Astrocyte of the cerebellum (primary cell): ENCODE results near the gene ANAPC16.

ENCODE experiments used
- DNase-seq: peaks from one replicate; pipeline ENCODE4 v3.0.0-alpha.2; 2011; ENCODE audit warnings: low read depth
- H3K4me3 ChIP-seq: 2 replicates; pipeline ENCODE4 v1.5.1; 2011; ENCODE audit warnings: mild to moderate bottlenecking, low read depth, low read length, moderate library complexity
- in situ Hi-C: cut with HindIII; loops from 2 replicates; pipeline ENCODE4 v1.10.0; 2017; ENCODE audit warnings: low sequenced_read_pairs
- TF ChIP-seq, protein P1 (sequence below): IDR thresholded peaks from 2 replicates; pipeline ENCODE4 v1.5.1; 2012; ENCODE audit warnings: low read length, low read depth, moderate library complexity, mild to moderate bottlenecking; ENCODE audit errors: missing control alignments

Gene ANAPC16

DNA sequence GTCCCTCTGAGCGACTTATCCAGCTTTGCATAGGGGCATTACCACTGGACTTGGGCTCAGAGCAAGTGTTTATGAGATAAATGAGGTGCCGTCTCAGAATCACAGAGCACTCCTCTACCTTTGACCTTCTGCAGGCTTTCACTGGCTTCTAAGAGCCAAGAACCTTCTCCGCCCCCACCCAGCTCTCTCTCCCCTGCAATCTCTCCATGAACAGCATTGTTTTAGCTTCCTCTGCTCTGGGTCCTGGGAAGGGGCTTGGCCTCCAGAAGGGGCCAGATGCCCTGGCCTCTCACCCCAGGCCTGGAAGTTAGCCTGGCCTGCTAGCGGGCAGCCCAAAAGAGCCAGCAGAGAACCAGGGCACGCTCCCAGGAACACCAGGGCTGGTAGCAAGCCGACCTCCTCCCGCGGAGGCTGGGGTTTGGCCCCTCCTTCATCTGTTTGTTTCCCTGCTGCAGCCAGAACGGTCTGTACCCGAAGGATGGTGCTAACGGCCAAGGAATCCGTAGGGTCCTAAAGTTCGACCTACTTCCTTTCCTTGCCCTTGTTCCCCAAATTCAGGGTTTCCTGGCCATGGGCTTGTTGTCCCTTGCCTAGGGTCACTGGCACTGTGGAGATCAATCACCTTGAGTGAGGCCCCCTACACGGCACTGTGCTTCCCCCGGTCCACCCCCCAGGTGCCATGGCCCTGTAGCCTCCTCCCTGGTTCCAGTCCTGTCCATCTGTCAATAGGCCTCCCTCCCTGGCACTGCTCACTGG is 39.2 kb downstream of the ANAPC16 start:
- in situ Hi-C loops: no loop called here
- no peak overlapping the region for H3K4me3 ChIP-seq
- no peak for DNase-seq
- TF ChIP-seq, protein P1, sequence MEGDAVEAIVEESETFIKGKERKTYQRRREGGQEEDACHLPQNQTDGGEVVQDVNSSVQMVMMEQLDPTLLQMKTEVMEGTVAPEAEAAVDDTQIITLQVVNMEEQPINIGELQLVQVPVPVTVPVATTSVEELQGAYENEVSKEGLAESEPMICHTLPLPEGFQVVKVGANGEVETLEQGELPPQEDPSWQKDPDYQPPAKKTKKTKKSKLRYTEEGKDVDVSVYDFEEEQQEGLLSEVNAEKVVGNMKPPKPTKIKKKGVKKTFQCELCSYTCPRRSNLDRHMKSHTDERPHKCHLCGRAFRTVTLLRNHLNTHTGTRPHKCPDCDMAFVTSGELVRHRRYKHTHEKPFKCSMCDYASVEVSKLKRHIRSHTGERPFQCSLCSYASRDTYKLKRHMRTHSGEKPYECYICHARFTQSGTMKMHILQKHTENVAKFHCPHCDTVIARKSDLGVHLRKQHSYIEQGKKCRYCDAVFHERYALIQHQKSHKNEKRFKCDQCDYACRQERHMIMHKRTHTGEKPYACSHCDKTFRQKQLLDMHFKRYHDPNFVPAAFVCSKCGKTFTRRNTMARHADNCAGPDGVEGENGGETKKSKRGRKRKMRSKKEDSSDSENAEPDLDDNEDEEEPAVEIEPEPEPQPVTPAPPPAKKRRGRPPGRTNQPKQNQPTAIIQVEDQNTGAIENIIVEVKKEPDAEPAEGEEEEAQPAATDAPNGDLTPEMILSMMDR: no peak

- no peak for DNase-seq
- H3K4me3 ChIP-seq: no peak overlapping the region
- in situ Hi-C loops: no loop called here
- TF ChIP-seq, protein P1: no peak
Observed at GRCh38 chr10:72255977-72256729, 40.3 kb downstream of the ANAPC16 start.

GRCh38 chr10:72257051-72257892 is 41.5 kb downstream of the ANAPC16 start:
- DNase-seq: no peak
- in situ Hi-C loops: no loop called here
- no peak overlapping the region for H3K4me3 ChIP-seq
- TF ChIP-seq, protein P1: no peak

DNA sequence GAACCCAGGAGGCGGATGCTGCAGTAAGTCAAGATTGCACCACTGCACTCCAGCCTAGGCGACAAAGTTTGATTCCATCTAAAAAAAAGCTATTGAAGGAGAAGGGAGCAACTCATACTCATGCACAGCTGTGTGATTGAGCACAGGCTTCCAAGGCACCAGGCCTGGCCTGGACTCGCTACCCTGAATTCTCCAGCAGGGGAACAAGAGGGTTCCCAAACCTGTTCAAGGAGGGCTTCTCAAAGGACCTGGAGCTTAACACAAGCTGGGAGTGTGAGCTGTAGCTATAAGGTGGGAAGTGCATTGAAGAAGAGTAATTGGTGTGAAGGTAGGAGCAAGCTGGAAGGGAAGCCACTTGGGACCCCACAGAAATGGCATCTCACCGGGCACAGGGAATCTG is 42.8 kb downstream of the ANAPC16 start:
- TF ChIP-seq, protein P1: no peak
- no peak for DNase-seq
- in situ Hi-C loops: no loop called here
- no peak overlapping the region for H3K4me3 ChIP-seq

DNA sequence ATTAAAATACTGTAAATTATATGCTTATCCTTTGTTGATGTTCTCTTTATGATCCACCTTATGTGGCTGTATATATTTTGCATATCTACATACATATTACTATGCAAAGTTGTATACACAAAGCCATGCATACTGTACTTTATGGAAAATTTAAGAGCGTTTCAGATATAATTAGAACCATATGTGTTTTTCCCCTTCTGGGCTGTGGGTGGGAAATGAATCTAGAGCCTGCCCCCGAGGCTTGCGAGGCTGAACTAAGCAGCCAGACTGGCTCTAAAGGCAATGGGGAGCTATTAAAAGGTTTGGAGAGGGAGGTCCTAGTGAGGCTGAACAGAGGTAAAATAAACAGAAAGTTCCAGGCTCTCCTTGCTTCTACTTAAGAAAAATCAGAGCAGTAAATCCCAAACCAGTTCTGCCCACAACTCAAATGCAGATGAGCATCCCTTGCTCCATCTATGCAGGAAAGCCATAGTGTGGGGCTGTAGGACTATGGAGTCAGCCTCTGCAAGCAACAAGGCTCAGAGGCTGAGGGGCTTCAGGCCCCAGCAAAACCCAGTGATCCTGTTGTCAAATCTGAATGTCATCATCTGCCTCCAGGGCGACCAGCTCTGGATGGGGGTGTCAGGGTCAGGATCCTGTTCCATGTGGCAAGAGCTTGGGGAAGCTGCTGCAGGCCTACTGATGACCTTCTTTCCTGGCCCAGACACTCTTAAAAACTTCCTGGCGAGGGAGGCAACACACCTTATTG is 43.9 kb downstream of the ANAPC16 start:
- no peak for DNase-seq
- H3K4me3 ChIP-seq: no peak overlapping the region
- TF ChIP-seq, protein P1: no peak
- in situ Hi-C loops: no loop called here
